Activated T-helper 1 cell treated with anti-CD3 and anti-CD28 coated beads, Interleukin-12 subunit alpha, Interleukin-12 subunit beta, Interleukin-2, Interleukin-4 antibody, amounts not matched to agents 30 ng/mL and 10 ng/mL and 1 ng/mL, durations not matched to agents 14 hours and 24 hours and 36 hours (primary cell): ENCODE results near the gene CSF2. TPM values are rescaled to one million over a fixed set of nuclear protein-coding genes. Genes with fewer than 3 reads are reported as not detected.
A peak's percentile ranks its signal among the peaks of the same experiment; 100 is the strongest.

Experiments
- DNase-seq: peaks from one replicate; pipeline ENCODE4 v3.0.0; 2021; ENCODE audit warnings: low spot score
- H3K27ac Mint-ChIP-seq: one replicate; pipeline ENCODE4 v1.8.0; 2021; ENCODE audit warnings: mild to moderate bottlenecking, mixed read lengths
- H3K27me3 Mint-ChIP-seq: one replicate; pipeline ENCODE4 v1.8.0; 2022; ENCODE audit warnings: mild to moderate bottlenecking, moderate library complexity, mixed read lengths; ENCODE audit not compliant: insufficient read depth
- H3K36me3 Mint-ChIP-seq: one replicate; pipeline ENCODE4 v1.8.0; 2021; ENCODE audit warnings: low read depth, mixed read lengths
- H3K4me1 Mint-ChIP-seq: one replicate; pipeline ENCODE4 v1.8.0; 2021; ENCODE audit warnings: low read depth, mixed read lengths
- H3K4me3 Mint-ChIP-seq: one replicate; pipeline ENCODE4 v1.8.0; 2021; ENCODE audit warnings: mild to moderate bottlenecking, moderate library complexity, mixed read lengths
- H3K9me3 Mint-ChIP-seq: one replicate; pipeline ENCODE4 v1.8.0; 2021; ENCODE audit warnings: mixed read lengths
- intact Hi-C: fragments of 100-400 bp; cut with micrococcal nuclease; formaldehyde crosslinking; loops from one replicate; pipeline ENCODE4 v1.15.1; 2024
- total RNA-seq: library from RNA; stranded (reverse); gene quantifications from 2 replicates; pipeline ENCODE4 v1.2.3, GENCODE V29; 2022

Gene CSF2
- total RNA-seq, 1 donor from 2014 or later, result 1,648 TPM

DNA sequence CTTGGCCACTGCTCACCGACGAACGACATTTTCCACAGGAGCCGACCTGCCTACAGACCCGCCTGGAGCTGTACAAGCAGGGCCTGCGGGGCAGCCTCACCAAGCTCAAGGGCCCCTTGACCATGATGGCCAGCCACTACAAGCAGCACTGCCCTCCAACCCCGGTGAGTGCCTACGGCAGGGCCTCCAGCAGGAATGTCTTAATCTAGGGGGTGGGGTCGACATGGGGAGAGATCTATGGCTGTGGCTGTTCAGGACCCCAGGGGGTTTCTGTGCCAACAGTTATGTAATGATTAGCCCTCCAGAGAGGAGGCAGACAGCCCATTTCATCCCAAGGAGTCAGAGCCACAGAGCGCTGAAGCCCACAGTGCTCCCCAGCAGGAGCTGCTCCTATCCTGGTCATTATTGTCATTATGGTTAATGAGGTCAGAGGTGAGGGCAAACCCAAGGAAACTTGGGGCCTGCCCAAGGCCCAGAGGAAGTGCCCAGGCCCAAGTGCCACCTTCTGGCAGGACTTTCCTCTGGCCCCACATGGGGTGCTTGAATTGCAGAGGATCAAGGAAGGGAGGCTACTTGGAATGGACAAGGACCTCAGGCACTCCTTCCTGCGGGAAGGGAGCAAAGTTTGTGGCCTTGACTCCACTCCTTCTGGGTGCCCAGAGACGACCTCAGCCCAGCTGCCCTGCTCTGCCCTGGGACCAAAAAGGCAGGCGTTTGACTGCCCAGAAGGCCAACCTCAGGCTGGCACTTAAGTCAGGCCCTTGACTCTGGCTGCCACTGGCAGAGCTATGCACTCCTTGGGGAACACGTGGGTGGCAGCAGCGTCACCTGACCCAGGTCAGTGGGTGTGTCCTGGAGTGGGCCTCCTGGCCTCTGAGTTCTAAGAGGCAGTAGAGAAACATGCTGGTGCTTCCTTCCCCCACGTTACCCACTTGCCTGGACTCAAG, 1.5 kb downstream of the CSF2 start:
- intact Hi-C loops, result loop anchor here (1.0 to 10.0 kb wide), 4 partner anchors 8 to 670 kb away; partner anchors contain the start of gene CCNI2
- H3K4me1 Mint-ChIP-seq, result peaks cover 93% of the 10 kb centered on the region
- H3K27ac Mint-ChIP-seq, result peak overlapping the region; percentile 97
- H3K4me3 Mint-ChIP-seq, result peak overlapping the region; percentile 90
- peaks cover 38% of the 10 kb centered on the region for H3K36me3 Mint-ChIP-seq
- H3K9me3 Mint-ChIP-seq, result peaks cover 3% of the 10 kb centered on the region
- H3K27me3 Mint-ChIP-seq, result peaks cover 3% of the 10 kb centered on the region
- DNase-seq, result peak; percentile 22

DNA sequence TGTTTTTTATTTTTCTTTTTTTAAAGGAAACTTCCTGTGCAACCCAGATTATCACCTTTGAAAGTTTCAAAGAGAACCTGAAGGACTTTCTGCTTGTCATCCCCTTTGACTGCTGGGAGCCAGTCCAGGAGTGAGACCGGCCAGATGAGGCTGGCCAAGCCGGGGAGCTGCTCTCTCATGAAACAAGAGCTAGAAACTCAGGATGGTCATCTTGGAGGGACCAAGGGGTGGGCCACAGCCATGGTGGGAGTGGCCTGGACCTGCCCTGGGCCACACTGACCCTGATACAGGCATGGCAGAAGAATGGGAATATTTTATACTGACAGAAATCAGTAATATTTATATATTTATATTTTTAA, 2.1 kb downstream of the CSF2 start:
- H3K4me1 Mint-ChIP-seq, result peaks cover 91% of the 10 kb centered on the region
- H3K27ac Mint-ChIP-seq, result peak overlapping the region; percentile 97
- H3K9me3 Mint-ChIP-seq, result peaks cover 3% of the 10 kb centered on the region
- peaks cover 3% of the 10 kb centered on the region for H3K27me3 Mint-ChIP-seq
- no peak for DNase-seq
- intact Hi-C loops, result loop anchor here (1.0 to 10.0 kb wide), 4 partner anchors 8 to 669 kb away; partner anchors contain the start of gene CCNI2
- peaks cover 41% of the 10 kb centered on the region for H3K36me3 Mint-ChIP-seq
- H3K4me3 Mint-ChIP-seq, result peak overlapping the region; percentile 90

DNA sequence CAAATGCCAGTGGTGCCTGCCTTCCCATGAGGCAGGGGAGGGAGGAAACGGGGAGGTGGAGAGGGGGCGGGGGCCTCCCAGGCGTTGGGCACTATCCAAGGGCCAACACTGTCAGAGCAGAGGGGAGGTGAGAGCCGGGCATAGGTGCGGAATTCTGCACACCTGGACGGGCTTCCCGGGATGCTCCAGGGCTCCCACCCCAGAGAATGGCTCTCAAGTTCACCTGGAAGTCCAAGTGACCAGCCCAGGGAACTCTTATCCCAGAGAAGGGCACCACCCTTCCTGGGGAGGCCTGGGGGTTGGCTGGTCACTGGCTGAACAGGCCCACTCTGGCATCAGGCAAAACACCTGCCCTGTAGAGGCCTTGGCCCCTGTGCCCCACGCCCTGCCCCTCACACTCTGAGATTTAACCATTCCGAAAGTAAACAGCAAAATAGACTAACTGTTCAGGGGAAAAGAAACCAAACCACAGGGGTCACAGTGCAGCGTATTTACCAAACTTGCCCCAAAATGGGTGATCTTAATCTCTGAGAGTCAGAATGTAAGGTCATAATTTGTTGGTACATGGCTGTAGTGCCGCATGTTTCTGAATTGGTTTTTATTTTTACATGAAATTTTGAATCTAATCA, 2.7 kb downstream of the CSF2 start:
- Mint-ChIP-seq H3K9me3 (no peaks in the 10 kb centered on the region), H3K4me3 (peak overlapping the region; percentile 78), H3K4me1 (peaks cover 86% of the 10 kb centered on the region), H3K27ac (peak overlapping the region; percentile 88), H3K36me3 (peaks cover 40% of the 10 kb centered on the region), H3K27me3 (peaks cover 3% of the 10 kb centered on the region)
- DNase-seq, result no peak
- intact Hi-C loops, result loop anchor here (5.0 to 10.0 kb wide), 2 partner anchors 421 to 668 kb away; partner anchors contain the start of gene CCNI2

DNA sequence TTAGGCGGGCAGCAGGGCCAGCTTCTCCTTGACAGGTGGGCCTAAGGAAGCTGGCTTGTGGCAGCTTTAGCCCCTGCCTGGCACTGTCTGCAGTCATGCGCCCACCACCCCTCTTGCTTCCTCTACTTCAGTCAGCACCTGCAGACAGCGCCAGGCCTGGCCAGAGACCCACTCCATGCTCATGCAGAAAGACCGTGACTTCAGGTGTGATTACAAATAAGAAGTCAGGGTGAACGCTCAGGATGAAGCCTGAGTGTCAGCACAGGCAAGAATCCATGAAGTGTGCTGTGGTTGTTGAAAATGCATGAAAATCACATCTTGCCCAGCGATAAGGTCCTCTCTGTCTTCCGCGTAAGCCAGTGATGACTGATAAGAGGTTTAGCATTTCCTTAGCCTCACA, 3.4 kb downstream of the CSF2 start:
- Mint-ChIP-seq H3K4me3 (peak overlapping the region; percentile 78), H3K9me3 (no peaks in the 10 kb centered on the region), H3K27ac (peak overlapping the region; percentile 88), H3K27me3 (peaks cover 3% of the 10 kb centered on the region), H3K4me1 (peaks cover 86% of the 10 kb centered on the region), H3K36me3 (peaks cover 44% of the 10 kb centered on the region)
- intact Hi-C loops, result loop anchor here (1.0 to 10.0 kb wide), 3 partner anchors 38 to 668 kb away; partner anchors contain the start of gene CCNI2
- no peak for DNase-seq

- no peak overlapping the region for H3K4me3 Mint-ChIP-seq
- peaks cover 3% of the 10 kb centered on the region for H3K27me3 Mint-ChIP-seq
- peak overlapping the region; percentile 88 for H3K27ac Mint-ChIP-seq
- peaks cover 39% of the 10 kb centered on the region for H3K36me3 Mint-ChIP-seq
- H3K9me3 Mint-ChIP-seq, result no peaks in the 10 kb centered on the region
- intact Hi-C loops, result loop anchor here (5.0 to 10.0 kb wide), 2 partner anchors 418 to 666 kb away; partner anchors contain the start of gene CCNI2
- no peak for DNase-seq
- H3K4me1 Mint-ChIP-seq, result peaks cover 86% of the 10 kb centered on the region
These were observed 5.5 kb downstream of the CSF2 start for GRCh38 chr5:132079081-132079480.

DNA sequence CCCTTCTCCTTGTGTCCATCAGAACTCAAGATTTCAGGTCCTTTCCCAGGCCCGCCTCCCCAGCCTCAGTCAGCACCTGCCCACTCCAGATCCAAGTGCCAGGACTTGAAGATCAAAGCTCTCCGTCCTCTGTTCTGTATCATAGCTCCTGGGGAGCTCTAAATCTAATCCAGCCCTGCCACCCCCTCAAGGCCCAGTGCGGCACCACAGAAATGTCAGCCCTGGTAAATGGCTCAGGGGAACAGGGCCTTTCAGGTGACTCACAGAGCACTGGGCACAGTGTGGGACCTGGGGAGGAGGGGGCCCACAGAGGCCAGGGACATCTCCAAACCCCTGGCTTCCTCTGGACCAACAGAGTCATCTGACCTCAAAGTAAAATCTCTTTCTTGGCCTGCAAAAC, 6.0 kb downstream of the CSF2 start:
- peaks cover 83% of the 10 kb centered on the region for H3K4me1 Mint-ChIP-seq
- H3K9me3 Mint-ChIP-seq, result no peaks in the 10 kb centered on the region
- H3K4me3 Mint-ChIP-seq, result no peak overlapping the region
- peak overlapping the region; percentile 88 for H3K27ac Mint-ChIP-seq
- peaks cover 3% of the 10 kb centered on the region for H3K27me3 Mint-ChIP-seq
- no peak for DNase-seq
- intact Hi-C loops, result loop anchor here (5.0 to 10.0 kb wide), 2 partner anchors 418 to 665 kb away; partner anchors contain the start of gene CCNI2
- H3K36me3 Mint-ChIP-seq, result peaks cover 33% of the 10 kb centered on the region

- H3K4me1 Mint-ChIP-seq, result peaks cover 82% of the 10 kb centered on the region
These were observed 7.0 kb downstream of the CSF2 start for GRCh38 chr5:132080595-132080994.

GRCh38 chr5:132081458-132081857, 7.9 kb downstream of the CSF2 start:
- H3K27me3 Mint-ChIP-seq, result peaks cover 1% of the 10 kb centered on the region
- DNase-seq, result no peak
- peaks cover 83% of the 10 kb centered on the region for H3K4me1 Mint-ChIP-seq
- H3K9me3 Mint-ChIP-seq, result no peaks in the 10 kb centered on the region
- intact Hi-C loops, result no loop called here
- H3K4me3 Mint-ChIP-seq, result no peak overlapping the region
- peak overlapping the region; percentile 95 for H3K27ac Mint-ChIP-seq
- peaks cover 27% of the 10 kb centered on the region for H3K36me3 Mint-ChIP-seq

More at GRCh38 chr5:132080595-132080994, 7.0 kb downstream of the CSF2 start:
- no peaks in the 10 kb centered on the region for H3K9me3 Mint-ChIP-seq
- peak overlapping the region; percentile 95 for H3K27ac Mint-ChIP-seq
- intact Hi-C loops, result no loop called here
- peaks cover 3% of the 10 kb centered on the region for H3K27me3 Mint-ChIP-seq
- no peak for DNase-seq
- H3K4me3 Mint-ChIP-seq, result no peak overlapping the region
- peaks cover 31% of the 10 kb centered on the region for H3K36me3 Mint-ChIP-seq

DNA sequence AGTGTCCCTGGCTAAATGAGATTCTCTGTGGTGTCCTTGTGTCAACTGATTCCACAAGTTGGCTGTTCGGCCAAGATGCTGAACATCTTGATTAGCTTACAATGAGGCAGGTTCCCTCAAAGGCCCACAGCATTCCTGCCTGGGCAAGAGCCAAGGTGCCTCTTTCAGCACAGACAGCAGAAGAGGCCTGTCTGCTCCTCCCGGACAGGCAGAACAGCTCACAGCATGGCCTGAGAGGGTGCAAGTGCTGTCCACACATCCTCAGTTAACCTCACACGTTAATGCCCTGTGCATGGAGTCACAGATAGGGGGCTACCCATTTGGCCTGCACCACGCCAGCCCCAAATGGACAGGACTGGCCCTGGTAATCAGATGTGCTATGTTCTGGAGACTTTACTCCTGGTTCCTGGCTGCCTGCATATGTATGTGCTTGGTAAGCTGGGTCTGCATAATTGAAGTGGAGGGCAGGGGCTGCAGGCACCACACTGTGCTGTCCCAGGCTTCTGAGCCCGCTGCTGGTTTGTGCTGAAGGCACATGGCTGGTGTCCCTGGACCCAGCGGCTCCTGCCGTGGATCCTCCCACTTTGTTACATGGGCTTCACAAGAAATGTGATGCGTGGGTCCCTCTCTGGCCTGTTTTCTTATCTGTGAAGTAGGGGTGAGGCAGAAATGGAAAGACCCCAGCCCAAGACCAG, 8.9 kb downstream of the CSF2 start:
- Mint-ChIP-seq H3K36me3 (peaks cover 18% of the 10 kb centered on the region), H3K9me3 (no peaks in the 10 kb centered on the region)
- intact Hi-C loops, result loop anchor here (1.0 kb wide), 3 partner anchors 7 to 29 kb away; no protein-coding TSS in a partner anchor

GRCh38 chr5:132083071-132083678, 9.6 kb downstream of the CSF2 start:
- intact Hi-C loops, result loop anchor here (1.0 kb wide), 3 partner anchors 8 to 28 kb away; no protein-coding TSS in a partner anchor
- Mint-ChIP-seq H3K4me3 (peak overlapping the region; percentile 39), H3K9me3 (no peaks in the 10 kb centered on the region), H3K36me3 (peaks cover 17% of the 10 kb centered on the region), H3K27ac (peak overlapping the region; percentile 95), H3K4me1 (peaks cover 76% of the 10 kb centered on the region), H3K27me3 (peaks cover 1% of the 10 kb centered on the region)
- DNase-seq, result no peak

More for the DNA sequence above, 8.9 kb downstream of the CSF2 start:
- peak overlapping the region; percentile 39 for H3K4me3 Mint-ChIP-seq
- DNase-seq, result no peak
- H3K4me1 Mint-ChIP-seq, result peaks cover 82% of the 10 kb centered on the region
- H3K27me3 Mint-ChIP-seq, result peaks cover 1% of the 10 kb centered on the region
- H3K27ac Mint-ChIP-seq, result peak overlapping the region; percentile 95

DNA sequence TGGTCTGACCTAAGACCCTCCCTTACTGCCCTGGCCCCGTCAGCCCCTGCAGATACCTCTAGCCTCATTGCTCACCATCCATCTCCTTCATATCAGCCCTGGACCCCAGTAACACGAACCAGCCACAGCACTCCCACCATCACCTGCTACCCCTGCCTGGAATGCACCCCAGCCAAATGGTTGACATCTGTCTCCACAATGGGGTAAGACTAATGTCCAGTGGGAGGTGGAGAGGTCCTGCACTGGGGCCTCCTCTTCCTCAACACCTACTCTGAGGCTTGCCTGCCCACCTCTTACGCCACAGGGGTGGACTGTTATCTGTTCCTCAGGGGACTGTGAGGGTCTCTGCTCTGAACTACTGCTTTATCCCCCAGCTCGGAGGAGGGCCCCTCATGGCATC, 12.1 kb downstream of the CSF2 start:
- H3K27ac Mint-ChIP-seq, result peak overlapping the region; percentile 82
- no peak overlapping the region for H3K4me3 Mint-ChIP-seq
- H3K9me3 Mint-ChIP-seq, result peaks cover 16% of the 10 kb centered on the region
- intact Hi-C loops, result no loop called here
- H3K27me3 Mint-ChIP-seq, result no peaks in the 10 kb centered on the region
- peaks cover 78% of the 10 kb centered on the region for H3K4me1 Mint-ChIP-seq
- peaks cover 23% of the 10 kb centered on the region for H3K36me3 Mint-ChIP-seq
- DNase-seq, result no peak

GRCh38 chr5:132086277-132086794, 12.7 kb downstream of the CSF2 start:
- no peak for DNase-seq
- Mint-ChIP-seq H3K4me1 (peaks cover 82% of the 10 kb centered on the region), H3K36me3 (peaks cover 24% of the 10 kb centered on the region), H3K27ac (peak overlapping the region; percentile 64), H3K9me3 (peaks cover 16% of the 10 kb centered on the region), H3K4me3 (no peak overlapping the region), H3K27me3 (no peaks in the 10 kb centered on the region)
- intact Hi-C loops, result no loop called here
